ENCODE results near the gene TMEM37. TPM values are rescaled to one million over a fixed set of nuclear protein-coding genes. Genes with fewer than 3 reads are reported as not detected.
A peak's percentile ranks its signal among the peaks of the same experiment; 100 is the strongest.

TMEM37 gene
- total and polyA plus RNA-seq, 12 donors = 0.32 to 4.7 (median 1.9) TPM

GRCh38 chr2:119431976-119432850, 559 bp downstream of the TMEM37 start:
- Histone ChIP-seq H3K4me3 (peak overlapping the region; percentile 35 to 61 (median 56)), H3K9me3 (no peaks in the 10 kb centered on the region), H3K27me3 (peaks cover 0 to 35% (median 0%) of the 10 kb centered on the region in 7 donors), H3K27ac (peak overlapping the region in 6 of 10 donors; percentile 13 to 87 (median 44)), H3K4me1 (peaks cover 4 to 39% (median 11%) of the 10 kb centered on the region in 9 donors), H3K36me3 (no peaks in the 10 kb centered on the region)
- ATAC-seq (peak in 3 of 8 donors; percentile 8 to 24 (median 17)), DNase-seq (peak in 1 of 2 donors; percentile 35)
- intact Hi-C loops (cut with DNase I) = no loop called here
- no peak for TF ChIP-seq CTCF (IDR thresholded peaks at IDR 0.05)
- 20 to 23% methylated on average over 53 of the region's 53 CpGs for WGBS, 2 donors

GRCh38 chr2:119432851-119433522, 1.3 kb downstream of the TMEM37 start:
- TF ChIP-seq CTCF (IDR thresholded peaks at IDR 0.05) = no peak
- Histone ChIP-seq H3K4me1 (peaks cover 4 to 37% (median 11%) of the 10 kb centered on the region in 9 donors), H3K27me3 (peaks cover 0 to 35% (median 0%) of the 10 kb centered on the region in 7 donors), H3K9me3 (no peaks in the 10 kb centered on the region), H3K36me3 (no peaks in the 10 kb centered on the region), H3K4me3 (peak overlapping the region in 5 of 10 donors; percentile 54 to 61 (median 57)), H3K27ac (peak overlapping the region in 2 of 10 donors; percentile 46 to 87)
- 97 to 98% methylated on average over 17 of the region's 17 CpGs for WGBS, 2 donors
- no peak for ATAC-seq
- no peak for DNase-seq
- intact Hi-C loops (cut with DNase I) = no loop called here

- DNase-seq (no peak), ATAC-seq (no peak)
- H3K4me1 ChIP-seq = peaks cover 4 to 37% (median 11%) of the 10 kb centered on the region in 9 donors
- H3K36me3 ChIP-seq = no peaks in the 10 kb centered on the region
- peaks cover 0 to 35% (median 0%) of the 10 kb centered on the region in 7 donors for H3K27me3 ChIP-seq
- H3K27ac ChIP-seq = no peak overlapping the region
- no peaks in the 10 kb centered on the region for H3K9me3 ChIP-seq
- intact Hi-C loops (cut with DNase I) = no loop called here
- no peak overlapping the region for H3K4me3 ChIP-seq
- TF ChIP-seq CTCF (IDR thresholded peaks at IDR 0.05) = no peak
- 85 to 89% methylated on average over 10 of the region's 10 CpGs for WGBS, 2 donors
Observed at GRCh38 chr2:119433636-119434327, 2.1 kb downstream of the TMEM37 start.

- no peak for TF ChIP-seq CTCF (IDR thresholded peaks at IDR 0.05)
- DNase-seq (no peak), ATAC-seq (no peak)
- no peaks in the 10 kb centered on the region for H3K36me3 ChIP-seq
- no peak overlapping the region for H3K27ac ChIP-seq
- intact Hi-C loops (cut with DNase I) = no loop called here
- peaks cover 0 to 35% (median 0%) of the 10 kb centered on the region in 7 donors for H3K27me3 ChIP-seq
- whole genome bisulfite sequencing, 2 donors = 91% methylated on average over 6 of the region's 6 CpGs
- no peak overlapping the region for H3K4me3 ChIP-seq
- no peaks in the 10 kb centered on the region for H3K9me3 ChIP-seq
- peaks cover 4 to 30% (median 11%) of the 10 kb centered on the region in 9 donors for H3K4me1 ChIP-seq
Observed at GRCh38 chr2:119434664-119435063, 3.0 kb downstream of the TMEM37 start.

All from heart right ventricle (tissue), 16 donors.